HG02759 (cell line): ENCODE results near the gene SSBP1.
A peak's percentile ranks its signal among the peaks of the same experiment; 100 is the strongest.
"Not testable (repeated sequence)": the region's sequence is repeated elsewhere in the genome, so short reads cannot be mapped to it uniquely, and the experiment has no call there.

Source experiments
- ATAC-seq: cut with Tn5 transposase; IDR thresholded peaks from one replicate; pipeline ENCODE4 v1.9.1; 2021; ENCODE audit warnings: mild to moderate bottlenecking, moderate library complexity; ENCODE audit not compliant: unreplicated experiment

The SSBP1 gene

DNA sequence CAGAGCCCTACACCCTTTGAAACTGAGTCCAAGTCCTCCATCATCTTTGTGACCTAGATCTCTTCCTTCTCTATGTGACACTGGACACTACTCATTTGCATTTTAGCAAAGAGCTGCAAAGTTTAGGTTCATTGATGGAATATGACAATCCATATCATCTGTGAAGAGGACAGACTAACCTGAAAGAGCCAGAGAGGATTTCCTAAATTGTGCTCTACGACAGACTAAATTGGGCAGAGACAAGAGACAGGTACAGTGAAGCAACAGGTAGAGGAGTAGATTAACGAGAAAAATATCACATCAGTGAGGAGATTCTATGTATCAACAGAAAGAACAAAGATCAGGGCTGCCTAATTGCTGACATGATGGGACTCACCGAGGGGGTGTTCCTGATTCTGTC, 25.6 kb downstream of the SSBP1 start, which contains the start of gene TAS2R3:
Gene TAS2R3, plus strand, starts transcription at position 301 of the 400 bp plus-strand sequence. Its CDS starts 62 bp downstream, at position 363.
- no peak for ATAC-seq

DNA sequence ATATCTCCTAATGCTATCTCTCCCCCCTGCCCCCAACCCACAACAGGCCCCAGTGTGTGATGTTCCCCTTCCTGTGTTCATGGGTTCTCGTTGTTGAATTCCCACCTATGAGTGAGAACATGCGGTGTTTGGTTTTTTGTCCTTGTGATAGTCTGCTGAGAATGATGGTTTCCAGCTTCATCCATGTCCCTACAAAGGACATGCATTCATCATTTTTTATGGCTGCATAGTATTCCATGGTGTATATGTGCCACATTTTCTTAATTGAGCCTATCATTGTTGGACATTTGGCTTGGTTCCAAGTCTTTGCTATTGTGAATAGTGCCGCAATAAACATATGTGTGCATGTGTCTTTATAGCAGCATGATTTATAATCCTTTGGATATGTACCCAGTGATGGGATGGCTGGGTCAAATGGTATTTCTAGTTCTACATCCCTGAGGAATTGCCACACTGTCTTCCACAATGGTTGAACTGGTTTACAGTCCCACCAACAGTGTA, 32.0 kb downstream of the SSBP1 start:
- not testable (repeated sequence) for ATAC-seq

DNA sequence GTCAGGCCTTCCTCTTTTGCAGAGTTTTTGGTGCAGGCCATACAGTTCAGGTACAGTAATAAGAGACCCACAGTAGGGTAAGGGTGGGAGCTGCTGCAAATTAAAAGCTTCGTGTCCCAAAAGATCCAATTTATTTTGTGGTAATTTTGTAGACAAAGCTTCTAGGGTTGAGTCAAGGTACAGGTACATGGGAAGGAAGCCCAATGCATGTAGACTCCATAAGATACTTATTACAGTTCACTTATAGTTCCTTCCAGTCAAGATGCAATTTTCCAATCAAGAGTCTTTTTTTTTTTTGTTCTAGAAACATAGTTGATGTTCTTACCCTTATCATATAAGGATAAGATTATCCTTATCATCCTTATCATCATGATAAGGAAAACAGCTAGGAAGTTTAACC, 38.2 kb downstream of the SSBP1 start, which contains the start of gene TAS2R4:
Gene TAS2R4, plus strand, starts transcription at position 301 of the 400 bp plus-strand sequence. CDS start 1,815 bp downstream, outside the sequence.
- no peak for ATAC-seq

DNA sequence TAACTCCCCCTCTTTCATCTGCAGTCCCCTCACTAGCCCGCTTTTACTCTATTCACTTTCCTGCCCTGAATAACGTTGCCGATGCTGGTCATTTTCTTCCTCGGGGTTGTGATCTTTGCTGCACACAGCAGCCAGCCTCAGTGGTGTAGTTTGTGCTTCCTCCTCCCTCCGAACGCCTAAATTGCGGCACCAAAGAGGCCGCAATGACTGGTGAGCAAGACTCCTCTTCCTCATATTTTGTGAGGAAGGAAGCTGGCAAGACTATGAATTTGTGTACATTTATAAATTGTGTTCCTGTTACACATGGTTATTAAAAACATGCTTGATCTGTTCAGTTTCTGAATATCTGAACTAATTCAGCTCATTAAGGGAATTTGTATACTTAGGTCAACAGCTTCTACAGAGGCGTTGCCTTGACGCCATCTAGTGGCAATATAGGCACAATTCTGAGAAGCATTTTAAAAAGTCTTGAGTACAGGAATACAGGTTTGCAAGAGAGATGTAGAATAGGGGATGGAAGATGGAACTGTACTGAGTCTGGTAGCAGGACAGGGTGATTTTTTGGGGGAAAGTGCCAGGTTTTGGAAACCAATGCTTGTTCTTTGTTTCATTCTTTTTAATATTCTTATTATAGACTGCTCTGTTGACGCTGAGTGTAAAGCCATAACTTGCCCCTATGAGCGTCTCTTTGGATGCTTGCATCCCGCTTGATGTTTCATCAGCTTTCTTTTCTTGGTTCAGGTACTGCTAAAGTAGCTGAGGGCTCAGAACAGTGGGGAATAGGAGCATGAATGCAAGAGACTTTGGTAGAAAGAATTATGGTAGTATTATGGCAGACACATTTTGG, 47.8 kb downstream of the SSBP1 start:
- peak; percentile 72 for ATAC-seq

DNA sequence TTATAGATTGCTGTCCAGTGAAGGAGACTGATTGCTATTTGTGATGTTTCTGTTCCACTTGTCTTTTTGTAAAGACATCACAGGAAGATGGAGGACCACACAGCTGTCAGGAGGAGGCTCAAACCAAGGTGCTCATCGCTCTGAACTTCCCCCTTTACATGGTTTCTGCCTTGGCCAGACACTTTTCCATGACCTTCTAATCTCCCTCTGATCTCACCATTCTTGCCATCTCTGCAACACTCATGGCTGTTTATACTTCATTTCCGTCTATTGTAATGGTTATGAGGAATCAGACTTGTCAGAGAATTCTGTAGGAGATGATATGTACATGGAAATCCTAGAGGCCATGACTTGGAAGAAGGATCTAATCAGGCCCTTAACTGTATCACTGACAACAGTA, 50.1 kb downstream of the SSBP1 start:
- ATAC-seq = no peak

DNA sequence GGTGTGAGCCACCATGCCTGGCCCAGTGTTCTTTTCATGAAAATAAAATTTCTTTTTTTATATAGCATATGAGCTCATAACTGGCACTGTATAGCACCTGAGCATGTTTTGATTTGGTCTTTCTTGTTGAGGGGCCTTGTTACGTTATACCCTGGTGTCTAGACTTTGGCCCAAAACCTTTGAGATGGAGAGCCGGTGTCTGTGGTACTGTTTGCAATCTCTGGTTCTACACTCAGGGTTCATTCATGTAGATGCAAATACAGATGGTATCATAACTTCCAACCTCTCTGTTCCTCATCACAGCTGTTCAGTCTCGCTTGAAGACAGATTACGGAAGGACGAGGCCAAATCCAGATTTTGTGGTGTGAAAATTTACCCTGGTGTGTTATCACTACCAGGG, 51.8 kb downstream of the SSBP1 start, which contains the start of gene TAS2R5:
Gene TAS2R5, plus strand, starts transcription at position 301 of the 400 bp plus-strand sequence. CDS start 145 bp downstream, outside the sequence.
- ATAC-seq = no peak

DNA sequence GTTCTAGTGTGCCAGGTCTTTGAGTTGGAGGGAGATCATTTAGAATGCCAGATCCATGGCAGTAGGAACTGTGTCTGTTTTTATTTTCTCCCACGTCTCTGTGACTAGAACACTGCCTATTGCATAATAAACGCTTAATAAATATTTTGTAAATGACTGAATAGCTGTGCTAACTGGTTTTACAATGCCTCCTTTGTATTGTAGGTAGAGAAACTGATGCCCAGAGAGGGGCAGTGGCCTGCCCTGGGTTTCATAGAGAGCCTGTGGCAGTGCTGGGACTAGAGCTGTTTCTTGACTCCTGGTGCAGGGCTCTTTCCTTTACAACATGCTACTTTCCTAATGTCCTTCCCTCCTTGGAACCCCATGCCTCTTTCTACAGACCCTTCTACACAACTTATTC, 54.4 kb downstream of the SSBP1 start:
- ATAC-seq = no peak
